ENCODE measurements around the gene ULK4. TPM values are rescaled to one million over a fixed set of nuclear protein-coding genes. Genes with fewer than 3 reads are reported as not detected.

Gene ULK4
- total RNA-seq, 2 experiments from 2014 or later, result 6.8 to 6.9 TPM

DNA sequence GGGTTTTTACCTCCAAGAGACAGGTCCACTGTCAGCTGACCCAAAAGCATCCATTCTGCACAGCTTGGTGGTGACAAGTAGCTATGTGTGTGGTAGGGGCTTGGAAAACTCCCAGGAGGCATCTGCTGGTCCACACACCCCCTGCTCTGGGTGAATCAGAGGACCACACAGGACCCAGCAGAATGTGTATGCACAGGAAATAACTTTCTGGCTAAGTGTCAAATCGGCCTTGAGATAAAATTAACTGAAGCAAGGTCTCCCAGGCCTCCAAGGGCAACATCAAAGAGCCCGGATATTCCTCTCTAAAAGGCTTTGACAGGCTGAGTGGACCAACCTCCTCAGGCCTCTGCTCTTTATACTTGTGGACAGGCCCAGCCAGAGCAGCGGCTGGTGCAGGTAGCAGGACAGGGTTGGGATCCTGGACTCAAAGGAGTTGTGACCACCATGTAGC, 696.1 kb downstream of the ULK4 start:
- no peaks in the 10 kb centered on the region for H3K27me3 Mint-ChIP-seq
- DNase-seq (no peak), ATAC-seq (no peak)
- CTCF ChIA-PET, result interaction anchor here (0.8 kb wide), 1 partner anchor 828 kb away, joined by 3 read pairs; no protein-coding TSS in a partner anchor
- H3K4me1 Mint-ChIP-seq (ENCODE audit: low read depth), result no peaks in the 10 kb centered on the region
- H3K27ac Mint-ChIP-seq, result no peak overlapping the region
- H3K4me3 Mint-ChIP-seq, result no peak overlapping the region
- TF ChIP-seq, protein P1, sequence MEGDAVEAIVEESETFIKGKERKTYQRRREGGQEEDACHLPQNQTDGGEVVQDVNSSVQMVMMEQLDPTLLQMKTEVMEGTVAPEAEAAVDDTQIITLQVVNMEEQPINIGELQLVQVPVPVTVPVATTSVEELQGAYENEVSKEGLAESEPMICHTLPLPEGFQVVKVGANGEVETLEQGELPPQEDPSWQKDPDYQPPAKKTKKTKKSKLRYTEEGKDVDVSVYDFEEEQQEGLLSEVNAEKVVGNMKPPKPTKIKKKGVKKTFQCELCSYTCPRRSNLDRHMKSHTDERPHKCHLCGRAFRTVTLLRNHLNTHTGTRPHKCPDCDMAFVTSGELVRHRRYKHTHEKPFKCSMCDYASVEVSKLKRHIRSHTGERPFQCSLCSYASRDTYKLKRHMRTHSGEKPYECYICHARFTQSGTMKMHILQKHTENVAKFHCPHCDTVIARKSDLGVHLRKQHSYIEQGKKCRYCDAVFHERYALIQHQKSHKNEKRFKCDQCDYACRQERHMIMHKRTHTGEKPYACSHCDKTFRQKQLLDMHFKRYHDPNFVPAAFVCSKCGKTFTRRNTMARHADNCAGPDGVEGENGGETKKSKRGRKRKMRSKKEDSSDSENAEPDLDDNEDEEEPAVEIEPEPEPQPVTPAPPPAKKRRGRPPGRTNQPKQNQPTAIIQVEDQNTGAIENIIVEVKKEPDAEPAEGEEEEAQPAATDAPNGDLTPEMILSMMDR (IDR thresholded peaks at IDR 0.05), result no peak
- peaks cover 3% of the 10 kb centered on the region for H3K9me3 Mint-ChIP-seq
- intact Hi-C loops (cut with micrococcal nuclease), result no loop called here
- POLR2A ChIA-PET, result no interaction called here
- no peaks in the 10 kb centered on the region for H3K36me3 Mint-ChIP-seq (ENCODE audit: low read depth)

DNA sequence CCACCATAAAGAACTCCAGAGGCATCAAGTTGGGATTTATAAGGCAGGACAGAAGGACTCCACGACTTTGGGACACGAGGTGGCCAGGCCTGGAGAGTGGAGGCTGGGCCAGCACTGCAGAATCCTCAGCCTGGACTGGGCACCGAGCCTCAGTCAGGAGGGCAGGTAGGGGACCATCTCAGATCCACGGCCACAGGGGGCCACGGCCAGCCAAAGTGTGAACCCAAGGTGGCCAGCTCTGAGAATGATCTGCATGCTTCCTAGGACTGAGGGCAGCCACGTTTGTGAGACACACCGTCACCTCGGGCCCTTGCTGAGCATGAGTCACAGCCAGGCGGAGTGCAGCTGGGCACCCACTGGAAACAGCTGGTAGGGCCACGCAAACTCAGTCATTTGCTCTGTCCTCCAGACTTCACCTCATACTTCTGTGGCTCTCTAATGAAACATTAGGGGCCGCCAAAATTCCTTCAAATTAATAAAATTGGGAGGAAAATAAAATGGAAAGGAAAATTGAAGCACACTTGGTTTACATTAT, 696.8 kb downstream of the ULK4 start:
- Mint-ChIP-seq H3K4me3 (no peak overlapping the region), H3K4me1 (ENCODE audit: low read depth) (no peaks in the 10 kb centered on the region), H3K27ac (no peak overlapping the region), H3K27me3 (no peaks in the 10 kb centered on the region), H3K36me3 (ENCODE audit: low read depth) (no peaks in the 10 kb centered on the region), H3K9me3 (peaks cover 3% of the 10 kb centered on the region)
- intact Hi-C loops (cut with micrococcal nuclease), result no loop called here
- TF ChIP-seq, protein P1 (IDR thresholded peaks at IDR 0.05), result no peak
- no peak for DNase-seq
- ATAC-seq, result no peak
- CTCF ChIA-PET, result no interaction called here
- POLR2A ChIA-PET, result no interaction called here

DNA sequence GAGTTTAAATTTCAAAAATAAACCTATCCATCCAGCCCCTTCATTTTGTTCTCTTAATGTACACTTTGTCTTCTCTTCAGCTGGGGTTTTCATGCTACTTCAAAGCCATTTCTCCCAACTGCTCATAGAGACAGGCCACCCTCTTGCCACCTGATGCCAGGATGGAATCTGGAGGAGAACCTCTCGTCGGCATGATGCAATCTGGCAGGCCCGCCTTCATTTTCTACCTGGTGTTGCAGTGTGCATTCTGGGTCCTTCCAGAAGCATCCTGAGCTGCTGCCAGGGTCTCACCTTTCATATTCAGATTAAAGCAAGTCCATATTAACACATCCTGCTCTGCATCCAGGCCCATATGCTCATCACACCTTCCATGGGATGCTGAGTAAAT, 701.8 kb downstream of the ULK4 start:
- DNase-seq (no peak), ATAC-seq (no peak)
- ChIA-PET CTCF (no interaction called here), POLR2A (no interaction called here)
- no peak overlapping the region for H3K4me3 Mint-ChIP-seq
- intact Hi-C loops (cut with micrococcal nuclease), result no loop called here
- no peak overlapping the region for H3K27ac Mint-ChIP-seq
- no peaks in the 10 kb centered on the region for H3K36me3 Mint-ChIP-seq (ENCODE audit: low read depth)
- no peaks in the 10 kb centered on the region for H3K4me1 Mint-ChIP-seq (ENCODE audit: low read depth)
- H3K9me3 Mint-ChIP-seq, result no peaks in the 10 kb centered on the region
- TF ChIP-seq, protein P1 (IDR thresholded peaks at IDR 0.05), result no peak
- no peaks in the 10 kb centered on the region for H3K27me3 Mint-ChIP-seq

DNA sequence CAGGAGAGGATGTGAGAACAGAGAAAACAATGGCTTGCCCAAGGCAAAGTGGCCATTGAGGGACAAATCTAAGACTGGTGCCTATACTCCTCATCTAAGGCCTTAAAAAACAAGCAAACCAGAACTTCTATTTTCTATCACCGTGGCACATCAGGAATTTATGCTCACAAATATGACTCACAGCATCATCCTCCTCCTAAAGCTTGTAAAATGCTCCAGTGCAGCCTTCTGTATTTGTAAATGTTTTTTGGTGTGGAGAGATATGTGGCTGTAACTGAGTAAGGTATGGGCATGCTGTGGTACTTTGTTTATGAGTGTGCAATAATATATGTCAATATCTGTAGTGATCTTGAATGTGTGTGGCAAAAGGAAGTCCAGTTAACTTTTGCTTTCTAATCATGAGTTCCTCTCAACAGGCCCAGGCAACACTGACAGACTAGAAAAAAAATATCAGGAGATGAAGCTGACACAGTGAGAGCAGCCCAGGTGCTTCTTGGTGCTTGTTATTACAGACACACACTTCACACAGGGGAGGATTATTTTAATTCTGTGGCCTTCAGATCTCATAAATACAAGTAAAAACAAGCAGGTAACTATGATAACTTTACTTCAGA, 702.3 kb downstream of the ULK4 start:
- ChIA-PET POLR2A (no interaction called here), CTCF (no interaction called here)
- ATAC-seq (no peak), DNase-seq (no peak)
- no peaks in the 10 kb centered on the region for H3K9me3 Mint-ChIP-seq
- TF ChIP-seq, protein P1 (IDR thresholded peaks at IDR 0.05), result no peak
- H3K4me3 Mint-ChIP-seq, result no peak overlapping the region
- no peaks in the 10 kb centered on the region for H3K36me3 Mint-ChIP-seq (ENCODE audit: low read depth)
- no peaks in the 10 kb centered on the region for H3K27me3 Mint-ChIP-seq
- no peaks in the 10 kb centered on the region for H3K4me1 Mint-ChIP-seq (ENCODE audit: low read depth)
- H3K27ac Mint-ChIP-seq, result no peak overlapping the region
- intact Hi-C loops (cut with micrococcal nuclease), result no loop called here

DNA sequence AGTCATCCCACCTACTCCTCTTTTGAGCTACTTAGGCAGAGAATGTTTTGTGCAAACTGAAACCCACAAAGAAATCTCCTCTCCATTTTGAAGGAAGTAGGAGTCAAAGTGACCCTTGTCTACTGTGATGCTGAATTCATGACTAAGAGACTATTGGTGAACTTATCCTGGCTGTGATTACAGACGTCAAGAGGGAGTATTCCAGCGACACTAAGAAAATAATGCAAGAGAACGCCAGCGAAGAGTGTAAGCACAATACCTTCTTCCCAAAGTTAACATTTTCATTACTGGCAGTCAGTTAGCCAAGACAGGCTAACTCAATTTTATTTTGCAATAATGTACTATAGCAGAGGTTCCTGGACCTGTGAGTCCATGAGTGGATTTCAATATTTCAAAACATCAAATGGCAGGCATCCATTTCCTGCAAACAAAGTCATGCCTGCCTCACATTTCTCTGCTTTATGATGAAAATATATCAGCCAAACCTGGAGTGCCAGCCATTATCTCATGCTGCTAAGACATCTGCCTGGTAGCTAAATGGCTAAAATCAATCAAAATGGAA, 703.6 kb downstream of the ULK4 start:
- ATAC-seq, result no peak
- DNase-seq, result no peak
- CTCF ChIA-PET, result no interaction called here
- no peaks in the 10 kb centered on the region for H3K4me1 Mint-ChIP-seq (ENCODE audit: low read depth)
- H3K36me3 Mint-ChIP-seq (ENCODE audit: low read depth), result no peaks in the 10 kb centered on the region
- intact Hi-C loops (cut with micrococcal nuclease), result no loop called here
- TF ChIP-seq, protein P1 (IDR thresholded peaks at IDR 0.05), result no peak
- no peaks in the 10 kb centered on the region for H3K9me3 Mint-ChIP-seq
- POLR2A ChIA-PET, result interaction anchor here (0.7 kb wide), 1 partner anchor 10 kb away, joined by 3 read pairs; no protein-coding TSS in a partner anchor
- no peak overlapping the region for H3K4me3 Mint-ChIP-seq
- no peaks in the 10 kb centered on the region for H3K27me3 Mint-ChIP-seq
- no peak overlapping the region for H3K27ac Mint-ChIP-seq

All from activated CD8-positive, alpha-beta T cell treated with anti-CD3 and anti-CD28 coated beads for 36 hours (primary cell).